Hepatic stellate cell (primary cell): ENCODE data around the gene HNRNPH3.

ENCODE experiments used
- DNase-seq: peaks from one replicate; pipeline ENCODE4 v3.0.0; 2011; ENCODE audit warnings: low spot score

Gene HNRNPH3

DNA sequence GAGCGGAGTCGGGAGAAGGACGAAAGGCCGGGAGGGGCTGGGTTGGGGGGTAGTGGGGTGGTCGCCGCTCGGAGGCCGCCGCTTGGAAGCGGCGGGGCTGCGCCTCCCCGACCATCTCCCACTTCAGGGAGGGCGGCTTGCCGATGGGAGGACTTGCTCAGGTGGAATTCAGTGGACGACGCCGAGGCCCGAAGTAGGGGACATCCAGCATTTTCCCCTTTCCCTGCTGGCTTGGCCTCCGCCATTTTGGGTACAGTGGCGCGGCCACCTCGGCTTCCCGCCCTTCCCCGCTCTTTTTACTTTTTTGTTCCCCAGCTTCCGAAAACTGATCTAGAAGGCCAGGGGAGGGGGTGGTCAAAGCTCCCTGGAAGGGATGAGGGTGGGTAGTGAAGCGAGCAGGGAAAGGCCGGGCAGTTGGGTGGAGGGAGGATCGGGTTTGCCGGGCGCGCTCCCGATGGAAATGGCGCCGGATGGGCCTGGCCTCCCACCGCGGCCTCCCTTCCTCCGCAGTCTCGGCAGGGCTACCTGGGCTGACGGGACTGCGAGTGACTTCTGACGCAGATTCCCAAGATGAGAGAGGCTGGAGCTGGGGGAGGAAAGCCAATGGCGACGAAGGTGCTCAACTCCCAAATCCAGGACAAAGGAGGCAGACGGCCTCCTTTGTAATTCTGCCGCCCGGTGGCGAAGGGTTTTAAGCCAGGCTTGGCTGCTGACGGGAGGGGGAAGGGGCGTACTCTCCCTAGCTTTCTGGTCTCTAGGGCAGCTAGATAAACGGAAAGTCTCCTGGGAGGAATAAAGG is 594 bp downstream of the HNRNPH3 start, which contains the start of gene PBLD:
Gene PBLD (minus strand): TSS at position 670 of the 799 bp plus-strand sequence. CDS start 26,084 bp downstream, outside the sequence.
- DNase-seq: peak; percentile 51

DNA sequence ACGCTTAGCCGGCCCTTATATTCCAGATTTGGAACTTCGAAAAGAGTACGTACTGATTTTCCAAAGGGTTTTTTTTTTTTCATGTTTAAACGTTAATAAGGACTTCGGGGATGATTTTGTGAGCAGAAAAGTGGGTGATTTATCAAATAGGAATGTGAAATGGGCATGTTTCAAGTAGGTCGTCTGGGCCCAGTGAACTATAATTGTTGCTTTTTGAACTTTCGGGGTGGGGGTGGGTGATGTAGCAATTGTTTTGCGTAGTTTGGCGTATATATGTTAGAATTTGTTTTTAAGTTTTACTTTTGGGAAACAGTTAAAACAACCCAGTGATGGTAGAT is 1.2 kb downstream of the HNRNPH3 start:
- DNase-seq: peak; percentile 14

DNA sequence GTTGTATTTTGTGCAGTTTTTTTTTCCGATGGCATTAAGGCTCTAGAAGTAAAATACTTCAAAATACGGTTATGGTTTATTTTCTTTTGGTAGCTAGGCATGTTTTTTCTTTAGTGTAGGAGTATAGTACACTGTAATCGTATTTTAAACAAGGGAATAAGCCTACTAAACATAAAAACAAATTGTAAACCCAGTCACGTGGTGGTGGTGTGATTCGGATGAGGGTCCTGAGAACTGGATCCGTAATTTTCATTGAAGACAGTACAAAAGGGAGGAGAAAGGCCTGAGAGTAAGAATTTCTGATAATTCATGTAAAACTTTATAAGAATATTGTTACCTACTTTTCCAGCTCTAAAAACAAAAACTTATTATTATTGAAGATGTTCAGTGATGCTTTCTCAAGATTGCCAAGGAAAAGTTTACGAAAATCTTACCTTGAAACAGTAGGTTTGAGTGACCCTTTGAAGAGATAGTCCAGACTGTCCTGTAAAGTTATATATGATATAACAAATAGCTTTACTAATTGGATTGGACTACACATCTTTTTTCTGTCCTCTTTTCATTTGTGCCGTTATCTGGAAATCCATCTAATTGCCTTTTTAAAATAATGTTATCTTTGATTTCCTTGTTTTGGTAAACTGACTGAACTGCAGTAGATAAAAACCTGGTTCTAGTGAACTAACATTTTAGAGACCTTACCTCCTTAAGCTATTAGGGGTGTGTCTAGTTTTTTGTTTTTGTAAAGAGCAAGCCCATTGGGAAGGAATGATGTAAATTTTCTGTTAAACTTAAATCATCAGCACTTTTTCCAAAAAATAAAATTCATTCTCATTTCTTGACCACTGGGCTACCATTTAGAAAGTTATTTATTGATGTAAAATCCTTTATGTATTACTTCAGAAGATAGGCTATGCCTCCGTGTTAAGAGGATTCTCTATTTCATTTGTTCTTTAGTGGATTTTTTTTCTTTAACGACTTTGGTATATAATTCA is 1.9 kb downstream of the HNRNPH3 start:
- DNase-seq: no peak

DNA sequence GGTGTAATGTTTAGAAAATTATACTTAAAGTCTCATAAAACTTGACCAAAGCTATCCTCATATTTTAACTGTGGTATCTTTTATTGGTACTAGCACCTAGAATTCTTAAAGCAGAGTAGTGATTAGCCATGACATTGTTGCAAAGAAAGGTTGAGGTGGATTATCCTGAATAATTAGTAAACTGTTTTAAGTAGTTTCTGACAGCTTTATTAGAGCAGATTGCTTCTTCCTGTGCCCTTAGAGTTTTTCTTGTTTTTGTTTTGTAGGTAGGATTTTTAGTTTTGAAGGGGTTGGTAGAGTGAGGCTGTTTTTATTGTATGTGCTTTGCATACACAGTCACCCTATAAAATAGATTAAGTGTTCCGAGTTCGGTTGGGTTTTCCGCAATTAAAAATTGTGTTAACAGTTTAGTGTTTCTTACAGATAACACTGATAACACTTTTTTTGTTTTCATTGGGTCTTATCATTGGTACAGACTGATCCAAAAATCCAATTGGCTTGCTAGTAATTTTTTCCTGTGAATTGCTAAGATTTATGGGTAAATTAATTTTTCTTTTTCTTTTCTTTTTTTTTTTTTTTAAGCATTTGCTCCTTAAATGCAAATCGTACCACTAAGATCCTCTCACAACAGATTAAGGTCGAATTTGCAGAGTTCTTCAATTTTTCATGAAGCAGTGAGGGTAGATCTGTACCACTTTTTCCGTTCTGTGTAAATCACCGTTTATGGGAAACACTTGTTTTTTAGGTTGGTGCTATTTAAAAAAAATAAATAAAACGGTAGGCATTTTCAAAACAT is 3.0 kb downstream of the HNRNPH3 start:
- DNase-seq: no peak

DNA sequence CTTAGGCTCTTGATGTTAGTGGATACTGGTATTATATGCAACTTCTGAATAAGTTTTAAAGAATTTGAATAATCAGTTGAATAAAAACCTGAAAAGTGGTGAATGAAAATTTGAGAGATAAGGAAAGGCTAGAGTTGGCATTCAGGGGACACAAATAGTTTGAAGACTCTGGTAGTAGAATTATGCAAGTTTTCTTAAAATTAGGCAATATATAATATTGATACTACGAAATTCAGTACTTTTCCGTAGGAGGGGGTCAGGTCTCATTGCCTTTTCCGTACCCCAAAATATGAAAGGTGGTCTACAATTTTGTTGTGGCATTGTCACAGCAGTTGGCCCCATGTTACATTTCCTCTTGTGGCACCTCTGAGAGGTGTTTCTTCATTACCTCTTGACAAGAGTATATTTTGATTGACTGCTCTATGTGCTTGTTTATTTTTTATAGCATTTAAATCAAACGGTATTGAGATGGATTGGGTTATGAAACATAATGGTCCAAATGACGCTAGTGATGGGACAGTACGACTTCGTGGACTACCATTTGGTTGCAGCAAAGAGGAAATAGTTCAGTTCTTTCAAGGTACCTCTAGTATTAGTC is 5.0 kb downstream of the HNRNPH3 start:
- DNase-seq: no peak

DNA sequence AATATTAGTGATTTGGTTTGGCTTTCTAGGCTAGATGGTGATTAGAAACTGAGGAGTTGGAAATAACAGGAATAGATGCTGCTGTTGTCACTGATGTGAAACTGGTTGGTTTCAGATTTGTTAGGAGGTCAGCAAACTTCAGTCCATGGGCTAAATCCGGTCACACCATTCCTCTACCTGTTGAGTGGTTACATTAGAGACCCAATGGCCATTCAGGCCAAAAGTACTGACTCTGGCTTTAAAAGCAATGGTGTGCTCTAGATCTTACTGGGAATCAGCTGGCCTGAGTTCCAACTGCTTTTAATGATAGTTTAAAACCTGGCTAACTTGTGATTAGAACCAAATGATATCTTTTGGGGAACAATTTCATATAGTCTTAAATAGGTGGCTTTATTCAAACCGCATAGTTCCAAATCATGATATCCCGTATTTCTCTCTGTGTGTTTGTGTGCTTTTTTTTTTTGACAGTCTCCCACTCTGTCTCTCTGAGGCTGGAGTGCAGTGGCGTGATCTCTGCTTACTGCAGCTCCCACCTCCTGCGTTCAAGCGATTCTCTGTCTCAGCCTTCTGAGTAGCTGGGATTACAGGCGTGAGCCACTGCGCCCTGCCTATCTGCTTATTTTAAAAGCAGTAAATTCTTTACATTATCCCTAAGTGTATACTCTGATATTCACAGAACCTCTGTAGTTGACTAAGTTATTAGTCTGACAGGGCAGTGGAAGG is 8.7 kb downstream of the HNRNPH3 start:
- DNase-seq: no peak

DNA sequence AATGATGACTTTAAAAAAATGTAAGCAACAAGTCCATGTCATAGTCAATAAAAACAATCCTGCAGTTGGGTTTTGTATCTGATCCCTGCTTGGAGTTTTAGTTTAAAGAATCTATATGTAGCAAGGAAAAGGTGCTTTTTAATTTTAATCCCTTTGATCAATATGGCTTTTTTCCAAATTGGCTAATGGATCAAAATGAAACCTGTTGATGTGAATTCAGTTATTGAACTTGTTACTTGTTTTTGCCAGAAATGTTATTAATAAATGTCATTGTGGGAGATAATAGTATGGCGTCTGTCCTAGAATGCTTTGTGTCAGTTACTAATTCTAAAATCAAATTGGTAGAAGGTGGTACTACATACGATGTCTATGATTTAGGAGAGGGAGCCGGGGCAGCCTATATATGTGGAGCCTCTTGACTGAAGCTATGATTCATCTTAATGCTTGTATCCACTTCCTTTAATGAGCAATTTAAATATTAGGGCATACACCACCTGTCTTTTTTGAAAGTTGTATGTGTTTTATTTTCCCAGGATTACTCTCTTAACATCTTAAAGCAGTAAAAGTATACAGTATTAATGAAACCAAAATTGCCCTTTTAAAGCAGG is 11.1 kb downstream of the HNRNPH3 start:
- no peak for DNase-seq

DNA sequence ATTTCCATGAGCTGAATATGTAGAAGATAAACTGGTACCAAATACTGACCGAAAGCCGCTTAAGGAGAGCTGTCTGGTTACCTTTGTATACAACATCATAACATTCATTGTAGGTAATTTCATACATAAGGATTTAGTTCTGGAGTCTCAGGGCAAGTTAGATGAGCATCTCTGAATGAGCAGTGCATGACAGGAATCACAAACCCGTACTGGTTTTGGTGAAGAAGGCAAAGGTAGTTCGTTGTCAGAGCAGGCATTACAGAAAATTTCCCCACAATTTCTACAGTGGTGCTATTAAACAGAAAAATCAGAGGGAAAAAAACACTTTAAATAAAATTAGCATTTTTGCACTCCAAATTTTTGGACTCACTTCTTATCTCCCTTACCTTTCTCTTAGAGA is 13.8 kb downstream of the HNRNPH3 start:
- DNase-seq: no peak

DNA sequence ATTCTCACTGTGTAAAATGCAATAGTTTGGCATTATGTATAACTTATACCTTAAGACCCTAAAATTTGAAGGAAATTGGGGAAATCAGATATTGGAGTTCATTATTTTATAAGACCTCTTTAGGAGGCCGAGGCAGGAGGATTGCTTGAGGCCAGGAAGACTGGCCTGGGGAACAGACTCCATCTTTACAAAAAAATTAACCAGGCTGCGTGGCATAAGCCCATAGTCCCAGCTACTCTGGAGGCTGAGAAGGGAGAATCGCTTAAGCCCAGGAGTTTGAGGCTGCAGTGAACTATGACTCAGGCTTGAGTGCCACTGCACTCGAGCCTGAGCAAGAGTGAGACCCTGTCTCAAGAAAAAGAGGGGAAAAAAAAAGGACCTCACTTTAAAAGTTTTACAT is 14.9 kb downstream of the HNRNPH3 start:
- DNase-seq: no peak

DNA sequence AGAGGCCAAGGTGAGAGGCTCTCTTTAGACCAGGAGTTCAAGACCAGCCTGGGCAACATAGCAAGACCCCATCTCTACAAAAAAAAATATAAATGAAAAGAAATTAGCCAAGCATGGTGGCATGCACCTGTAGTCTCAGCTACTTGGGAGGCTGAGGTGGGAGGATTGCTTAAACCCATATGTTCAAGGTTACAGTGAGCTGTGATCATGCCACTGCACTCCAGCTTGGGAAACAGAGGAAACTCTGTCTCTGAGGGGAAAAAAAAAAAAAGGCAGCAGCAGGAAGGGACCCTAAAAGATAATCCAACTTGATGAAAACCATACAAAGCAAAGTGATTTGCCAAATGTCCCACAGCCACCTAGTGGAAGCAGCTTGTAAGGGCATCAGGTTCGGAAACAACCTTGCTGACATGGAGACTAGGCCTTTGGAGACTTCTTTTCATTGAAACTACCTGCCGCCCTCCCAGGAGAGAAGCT is 16.4 kb downstream of the HNRNPH3 start:
- DNase-seq: peak; percentile 19

DNA sequence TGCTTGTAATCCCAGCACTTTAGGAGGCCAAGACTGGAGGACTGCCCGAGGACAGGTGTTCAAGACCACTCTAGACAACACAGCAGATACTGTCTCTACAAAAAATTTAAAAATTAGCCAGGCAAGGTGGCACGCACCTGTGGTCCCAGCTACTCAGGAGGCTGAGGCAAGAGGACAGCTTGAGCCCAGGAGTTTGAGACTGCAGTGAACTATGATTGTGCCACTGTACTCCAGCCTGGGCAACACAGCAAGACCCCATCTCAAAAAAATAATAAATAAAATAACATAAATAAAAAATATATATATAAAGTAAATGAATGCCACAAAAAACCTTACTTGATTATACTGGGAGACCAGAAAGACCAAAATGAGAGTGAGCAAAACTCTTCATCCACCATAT is 21.7 kb downstream of the HNRNPH3 start:
- no peak for DNase-seq

DNA sequence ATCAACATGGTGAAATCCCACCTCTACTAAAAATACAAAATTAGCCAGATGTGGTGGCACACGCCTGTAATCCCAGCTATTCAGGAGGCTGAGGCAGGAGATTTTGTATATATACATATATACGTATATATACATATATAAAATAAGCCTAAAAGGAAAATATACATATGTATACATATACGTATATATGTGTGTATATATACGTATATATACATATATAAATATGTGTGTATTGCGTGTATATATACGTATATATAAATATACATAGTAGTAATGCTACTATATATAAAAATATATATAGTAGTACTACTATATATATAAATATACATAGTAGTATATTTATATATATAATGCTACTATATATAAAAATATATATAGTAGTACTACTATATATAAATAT is 27.3 kb downstream of the HNRNPH3 start:
- no peak for DNase-seq

DNA sequence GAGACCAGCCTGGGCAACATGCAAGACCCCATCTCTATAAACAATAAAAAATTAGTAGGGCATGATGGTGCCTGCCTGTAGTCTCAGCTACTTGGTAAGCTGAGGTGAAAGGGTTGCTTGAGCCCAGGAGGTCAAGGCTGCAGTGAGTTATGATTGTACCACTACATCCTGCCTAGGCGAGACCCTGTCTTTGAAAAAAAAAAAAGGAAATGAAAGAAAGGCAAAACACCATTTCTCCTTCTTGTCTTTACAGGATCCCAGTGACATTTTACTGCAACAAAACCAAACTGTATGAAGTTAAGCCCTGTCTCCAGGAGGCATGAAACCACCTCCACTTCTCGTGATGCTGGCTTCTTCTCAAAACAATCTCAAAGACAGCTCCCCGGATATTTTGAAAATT is 30.7 kb downstream of the HNRNPH3 start:
- DNase-seq: no peak

DNA sequence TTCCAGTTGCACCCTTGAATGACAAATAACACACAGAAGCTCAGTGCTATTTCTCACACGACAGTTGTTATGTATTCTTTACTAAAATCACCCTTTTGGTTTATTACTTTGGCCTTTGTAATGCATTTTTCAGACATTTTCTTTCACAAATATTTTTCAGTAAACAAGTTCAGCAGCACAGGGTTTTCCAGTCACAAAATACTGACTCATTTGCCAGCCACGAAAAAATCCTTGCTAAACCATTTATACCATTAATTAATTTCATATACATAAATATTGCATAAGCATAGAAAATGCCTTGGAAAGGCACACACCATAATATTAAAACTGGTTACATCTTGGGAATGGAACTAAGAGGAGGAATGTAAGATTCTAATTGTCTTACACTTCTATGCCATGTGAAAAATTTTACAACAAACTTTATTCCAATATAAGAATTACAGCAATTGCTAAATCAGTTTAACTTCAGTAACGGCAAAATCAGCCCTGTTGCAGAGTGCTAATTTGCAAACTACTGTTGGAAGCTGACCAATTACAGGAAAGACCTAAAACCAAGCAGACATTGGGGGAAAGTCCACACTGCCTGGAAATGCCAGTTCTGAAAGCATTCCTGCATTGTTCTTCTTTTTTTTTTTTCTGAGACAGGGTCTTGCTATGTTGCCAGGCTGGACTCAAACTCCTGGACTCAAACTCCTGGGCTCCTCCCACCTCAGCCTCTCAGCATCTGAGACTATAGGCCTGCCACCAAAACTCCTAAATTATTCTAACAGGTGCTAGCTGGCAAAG is 32.4 kb downstream of the HNRNPH3 start:
- DNase-seq: no peak

DNA sequence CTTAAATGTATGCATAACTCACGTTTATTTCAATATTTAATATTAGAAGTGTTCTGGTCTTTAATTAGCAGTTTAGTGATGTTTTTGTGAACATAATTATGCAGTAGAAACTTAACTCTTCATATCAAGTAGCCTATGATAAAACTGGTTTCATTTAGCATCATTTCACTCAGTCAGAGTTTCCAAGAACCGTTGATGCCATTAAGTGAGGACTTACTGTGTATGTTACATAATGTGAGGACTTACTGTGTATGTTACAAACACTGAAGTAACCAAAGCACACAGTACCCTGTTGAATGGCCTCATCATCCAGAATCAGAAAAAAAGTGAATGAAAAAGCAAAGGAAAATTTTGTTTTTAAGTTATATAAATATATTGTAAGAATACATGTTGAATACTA is 33.7 kb downstream of the HNRNPH3 start:
- no peak for DNase-seq

DNA sequence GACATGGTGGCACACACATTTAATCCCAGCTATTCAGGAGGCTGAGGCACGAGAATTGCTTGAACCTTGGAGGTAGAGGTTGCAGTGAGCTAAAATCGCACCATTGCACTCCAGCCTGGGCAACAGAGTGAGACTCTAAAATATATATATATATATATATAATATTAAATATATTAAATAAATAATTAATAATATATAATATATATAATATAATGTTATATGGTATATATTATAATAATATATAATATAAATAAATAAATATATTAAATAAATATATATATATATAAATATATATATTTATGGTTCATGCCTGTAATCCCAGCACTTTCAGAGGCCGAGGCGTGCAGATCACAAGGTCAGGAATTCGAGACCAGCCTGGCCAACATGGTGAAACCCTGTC is 34.7 kb downstream of the HNRNPH3 start:
- DNase-seq: no peak

DNA sequence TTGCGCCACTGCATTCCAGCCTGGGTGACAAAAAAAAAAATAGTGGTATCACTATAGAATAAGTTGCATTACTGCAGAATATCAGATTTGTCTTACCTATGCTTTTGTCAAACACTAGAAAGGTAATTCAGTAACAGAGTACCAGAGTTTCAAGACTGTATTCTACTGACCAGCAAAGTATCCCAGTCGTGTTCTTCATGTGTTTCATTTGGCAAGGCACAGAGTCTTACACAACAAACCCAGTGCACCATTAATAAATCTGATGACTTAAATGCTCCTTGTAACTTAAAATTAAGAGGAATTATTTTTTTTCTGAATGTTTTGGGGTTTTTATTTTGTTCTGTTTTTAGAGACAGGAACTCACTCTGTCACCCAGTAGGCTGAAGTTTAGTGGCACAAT is 35.3 kb downstream of the HNRNPH3 start:
- no peak for DNase-seq

DNA sequence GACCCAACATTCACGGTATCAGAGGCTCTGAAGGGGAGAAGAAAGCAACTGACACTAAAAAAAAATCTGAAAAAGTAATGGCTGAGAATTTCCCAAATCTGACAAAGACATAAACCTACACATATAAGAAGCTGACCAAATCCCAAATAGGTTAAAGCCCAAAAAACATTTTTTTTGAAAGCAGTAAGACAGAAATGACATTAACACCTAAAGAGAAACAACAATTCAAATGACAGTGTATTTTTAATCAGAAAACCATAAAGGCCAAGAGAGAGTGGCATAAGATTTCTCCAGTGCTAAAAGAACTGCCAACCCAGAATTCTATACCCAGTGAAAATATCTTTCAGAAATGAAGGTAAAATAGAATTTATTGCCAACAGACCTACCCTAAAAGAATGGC is 39.7 kb downstream of the HNRNPH3 start:
- DNase-seq: no peak

DNA sequence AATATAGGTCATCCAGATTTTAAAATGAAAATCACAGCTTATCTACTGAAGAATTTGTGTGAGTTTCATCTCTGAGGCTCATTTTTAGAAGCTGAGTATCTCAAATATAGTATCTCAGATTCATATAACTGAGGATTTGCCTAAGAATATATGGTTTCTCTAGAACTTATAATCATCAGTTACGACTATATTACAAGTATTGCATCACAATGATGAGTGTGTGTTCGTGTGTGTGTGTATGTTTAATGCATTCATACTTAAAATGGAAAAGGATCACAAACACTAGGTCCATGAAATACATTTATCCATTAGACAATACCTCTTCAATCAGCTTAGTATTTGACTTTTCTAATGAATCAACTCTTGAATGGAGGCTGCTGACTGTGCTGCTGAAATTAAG is 53.9 kb downstream of the HNRNPH3 start:
- no peak for DNase-seq
